OCI-M1 (cell line): Measurements from ENCODE around the gene PEX6.
A peak's percentile ranks its signal among the peaks of the same experiment; 100 is the strongest.

Experiments
- DNase-seq: peaks from one replicate; lab custom pipeline; 2025; lab: John Stamatoyannopoulos, UW

Gene PEX6

DNA sequence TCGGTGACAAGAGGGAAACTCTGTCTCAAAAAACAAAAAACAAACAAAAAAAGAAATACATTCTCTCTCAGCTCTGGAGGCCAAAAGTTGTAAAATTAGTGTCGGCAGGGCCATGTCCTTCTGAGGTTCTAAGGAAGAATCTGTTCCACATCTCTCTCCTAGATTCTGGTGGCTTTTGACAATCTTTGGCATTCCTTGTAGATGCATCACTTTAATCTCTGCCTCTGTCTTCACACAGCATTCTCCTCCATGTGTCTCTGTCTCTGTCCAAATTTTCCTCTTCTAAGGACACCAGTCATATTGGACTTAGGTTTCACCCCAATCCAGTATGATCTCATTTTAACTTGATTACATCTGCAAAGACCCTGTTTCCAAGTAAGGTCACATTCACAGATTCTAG is 14.5 kb upstream of the PEX6 start:
- no peak for DNase-seq

DNA sequence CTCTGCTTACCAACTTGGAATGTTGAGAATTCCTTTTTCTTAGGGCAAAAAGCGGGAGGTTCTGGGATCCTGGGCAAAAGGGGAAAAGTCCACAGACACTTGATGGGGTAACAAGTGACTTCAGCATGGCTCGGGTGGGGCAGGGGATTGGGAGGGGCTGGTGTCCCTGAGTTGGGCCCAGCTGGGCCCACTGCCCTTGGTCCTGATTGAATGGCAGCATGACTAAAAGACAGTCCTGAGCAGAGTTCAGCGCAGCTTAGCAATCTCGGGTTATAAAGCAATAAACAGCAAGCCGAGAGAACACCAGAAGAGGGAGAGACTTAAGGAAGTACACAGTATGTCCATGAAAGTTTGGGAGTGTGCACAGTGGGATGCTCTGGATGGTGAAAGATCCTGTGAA is 10.9 kb upstream of the PEX6 start:
- no peak for DNase-seq

DNA sequence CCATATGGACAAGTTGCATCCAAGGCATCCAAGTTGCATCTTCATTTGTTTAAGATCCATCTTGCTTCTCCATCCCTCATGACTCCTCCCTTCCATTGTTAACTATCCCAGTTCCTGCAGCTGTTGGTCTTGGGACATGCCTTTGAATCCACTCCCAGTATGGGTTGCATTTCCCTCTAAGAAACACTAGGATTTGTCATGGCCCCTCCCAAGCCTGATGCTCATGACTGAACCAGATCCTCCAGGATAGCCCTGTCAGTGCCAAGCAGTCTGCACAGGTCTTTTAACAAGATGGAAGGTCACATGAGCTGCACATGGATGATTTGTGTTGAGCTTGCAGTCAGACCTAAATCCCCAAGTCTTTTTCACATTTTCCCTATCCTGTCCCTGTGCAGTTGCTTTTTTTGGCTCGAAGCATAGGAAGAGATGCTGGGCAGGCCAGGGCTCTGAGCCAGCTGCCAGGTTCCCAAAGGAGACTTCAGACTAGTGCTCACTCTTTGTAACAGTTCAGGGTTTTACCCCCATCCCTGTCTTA is 9.6 kb upstream of the PEX6 start:
- DNase-seq = no peak

DNA sequence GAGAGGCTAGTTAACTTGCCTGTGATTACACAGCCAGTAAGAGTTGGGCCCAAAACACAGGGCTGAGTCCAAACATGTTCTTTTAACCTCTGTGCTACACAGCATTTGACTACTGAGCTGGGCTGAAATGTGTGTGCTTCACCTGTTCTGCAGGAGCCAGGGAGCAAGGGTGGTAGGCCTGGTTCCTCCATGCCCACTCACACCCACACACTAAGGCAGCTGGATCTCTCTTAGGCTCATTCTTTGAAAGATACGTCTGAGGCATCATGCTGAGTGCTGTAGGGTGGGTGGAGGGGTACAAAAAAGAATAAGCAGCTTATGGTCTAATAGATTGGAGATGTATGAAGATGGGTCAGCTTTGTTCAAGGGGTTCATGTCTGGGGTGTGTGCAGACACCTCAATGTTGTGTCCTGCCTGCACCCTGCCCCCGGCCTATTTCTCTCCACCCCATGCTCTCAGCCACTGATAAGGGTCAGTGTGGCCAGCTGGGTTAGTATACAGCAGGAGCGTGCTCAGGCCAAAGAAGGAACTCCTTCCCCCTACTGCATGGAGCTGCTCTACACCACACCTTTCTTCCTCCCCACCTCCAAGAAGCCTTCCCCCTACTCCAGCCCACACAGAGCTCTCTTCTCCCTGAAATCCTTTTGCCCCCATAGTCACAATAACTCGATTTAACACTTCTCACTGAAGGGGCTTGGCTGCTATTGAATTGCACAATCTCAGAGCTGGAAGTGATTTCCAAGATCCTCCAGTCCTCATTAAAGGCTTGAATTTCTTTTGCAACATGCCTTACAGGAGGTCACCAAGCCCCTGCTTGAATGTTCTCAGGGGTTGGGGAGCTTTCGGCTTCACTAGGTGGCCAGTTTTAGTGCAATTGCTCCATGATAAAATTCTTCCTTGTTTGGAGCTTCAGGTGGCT is 8.8 kb upstream of the PEX6 start:
- DNase-seq = peak; percentile 66

DNA sequence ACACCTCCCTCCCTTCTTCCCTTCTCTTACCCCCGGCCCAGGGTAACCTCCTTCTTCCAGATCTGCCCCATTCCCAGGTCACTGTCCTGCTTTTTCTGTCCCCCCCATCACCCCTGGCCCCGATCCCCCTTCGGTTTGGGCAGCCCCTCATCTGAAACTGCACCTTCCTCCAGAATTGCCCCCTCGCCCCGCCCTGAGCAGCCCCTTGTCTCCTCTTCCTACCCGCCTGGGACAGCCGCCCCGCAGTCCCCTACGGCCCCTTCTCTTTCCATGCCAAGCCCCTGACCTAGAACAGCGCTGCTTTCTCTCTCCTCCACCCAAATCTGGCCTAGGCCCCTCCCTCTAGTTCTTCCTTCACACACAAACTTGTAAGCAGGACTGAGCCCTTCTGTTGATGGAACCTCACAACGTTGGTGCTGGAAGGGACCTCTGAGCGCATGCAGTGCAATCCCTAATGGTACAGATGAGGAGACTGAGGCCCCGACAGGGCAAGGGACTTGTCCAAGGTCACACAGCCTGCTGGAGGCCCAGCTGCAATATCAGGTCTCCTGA is 6.0 kb upstream of the PEX6 start:
- peak; percentile 51 for DNase-seq

DNA sequence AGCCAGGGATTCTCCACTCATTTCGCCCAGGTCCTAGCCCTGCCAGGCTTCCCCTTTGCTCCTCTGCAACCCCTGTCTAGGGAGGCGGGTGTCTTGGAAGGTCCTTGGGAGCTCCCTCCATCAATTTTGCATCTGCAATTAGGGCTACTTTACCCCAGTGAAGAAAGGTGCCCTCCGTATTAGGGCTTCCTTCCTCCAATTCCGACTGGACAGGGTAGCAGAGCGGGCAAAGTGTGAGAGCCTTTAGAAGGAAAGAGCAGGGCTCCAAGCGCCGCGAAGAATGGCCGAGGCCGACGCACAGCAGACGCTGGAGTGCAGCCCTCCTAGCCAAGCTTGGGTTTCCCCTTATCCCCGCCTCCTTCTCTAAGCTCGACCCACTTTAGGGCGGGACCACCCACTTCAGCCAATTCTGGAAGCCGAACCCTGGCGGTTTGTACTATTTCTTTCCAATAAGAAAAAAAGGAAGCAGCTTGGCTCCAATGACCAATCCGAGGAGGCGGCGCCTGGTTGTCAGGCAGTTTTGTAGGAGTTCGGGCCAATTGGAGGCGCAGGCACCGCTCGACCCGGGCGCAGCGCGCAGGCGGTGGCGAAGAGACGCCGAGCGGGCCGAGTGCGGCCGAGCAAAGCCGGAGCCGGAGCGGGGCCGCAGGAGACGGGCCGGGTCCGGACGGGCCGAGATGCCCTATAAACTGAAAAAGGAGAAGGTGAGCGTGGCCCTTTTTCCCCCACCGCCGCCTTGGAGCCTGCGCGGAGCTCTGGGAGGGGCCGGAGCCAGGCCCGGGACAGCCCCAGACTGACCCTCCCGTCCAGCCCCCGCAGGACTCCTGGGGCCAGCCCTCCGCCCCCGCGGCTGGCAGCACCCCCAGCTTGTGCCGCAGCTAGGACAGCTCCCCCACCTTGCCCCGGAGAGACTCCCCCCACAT is 5.3 kb upstream of the PEX6 start, which contains the start of gene PPP2R5D:
Gene PPP2R5D (plus strand): TSS at position 570 of the 923 bp plus-strand sequence. CDS start 108 bp downstream, at position 678.
- DNase-seq = peak; percentile 100

DNA sequence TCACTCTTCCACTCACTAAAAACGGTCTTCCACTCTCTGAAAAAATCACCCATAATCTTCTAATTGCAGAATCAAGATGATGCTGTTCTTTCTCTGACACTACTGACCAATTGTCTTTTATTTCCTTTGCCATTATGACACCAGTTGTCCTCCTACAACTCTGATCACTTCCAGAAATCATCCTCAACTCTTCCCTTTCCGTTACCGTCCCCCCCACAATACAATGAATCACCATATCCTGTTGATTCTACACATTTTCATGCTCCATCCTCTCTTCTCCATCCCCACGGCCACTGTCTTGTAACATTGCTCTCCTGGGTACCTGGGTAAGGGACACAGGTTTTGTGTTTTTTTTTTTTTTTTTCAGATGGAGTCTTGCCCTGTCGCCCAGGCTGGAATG is 2.9 kb upstream of the PEX6 start:
- DNase-seq = no peak

DNA sequence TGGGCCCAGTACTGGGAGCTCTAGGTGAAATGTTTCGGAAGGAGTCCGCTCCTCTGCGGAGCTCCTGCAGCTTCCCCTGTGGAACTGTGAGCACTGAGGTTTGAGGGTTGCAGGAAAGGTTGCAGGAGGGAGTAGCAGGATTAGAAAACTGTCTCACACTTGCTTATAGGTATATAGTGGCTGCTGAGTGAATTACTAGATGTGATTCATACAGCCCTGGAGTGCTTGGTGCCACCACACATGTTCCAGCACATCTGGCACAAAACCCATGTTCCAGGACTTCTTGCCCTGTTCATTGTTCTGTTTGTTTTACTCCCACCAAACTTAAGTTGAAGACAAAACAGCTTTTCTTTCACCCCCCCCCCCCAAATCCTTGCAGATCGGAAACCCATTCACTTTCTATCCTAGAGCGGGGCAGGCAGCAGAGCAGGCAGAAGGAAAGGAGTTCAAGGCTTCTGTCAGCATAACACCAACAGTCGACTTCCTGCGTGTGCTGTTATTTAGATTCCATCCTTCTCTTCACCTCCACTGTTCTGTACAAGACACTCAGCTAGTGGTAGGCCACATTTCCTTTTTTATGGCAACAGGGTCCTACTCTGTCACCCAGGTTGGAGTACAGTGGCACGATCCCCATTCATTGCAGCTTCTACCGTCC is 669 bp upstream of the PEX6 start:
- DNase-seq = no peak

DNA sequence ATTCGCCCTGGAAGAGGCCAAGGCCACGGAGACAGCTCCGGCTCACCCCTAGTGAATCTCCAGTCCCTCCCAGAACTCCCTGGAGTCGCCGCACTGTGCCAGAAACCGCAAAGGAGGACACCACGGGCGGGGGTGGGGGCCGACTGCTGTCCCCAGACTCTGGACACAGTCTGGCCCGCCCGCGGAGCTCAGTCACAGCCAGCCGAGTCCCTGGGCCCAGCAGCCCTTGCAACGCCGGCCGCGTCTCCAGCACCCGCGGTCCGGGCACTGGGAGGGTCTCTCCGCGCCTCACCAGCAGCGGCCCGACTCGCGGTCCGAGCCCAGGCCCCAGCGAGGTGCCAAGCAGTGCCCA is 518 bp downstream of the PEX6 start:
- peak; percentile 44 for DNase-seq

DNA sequence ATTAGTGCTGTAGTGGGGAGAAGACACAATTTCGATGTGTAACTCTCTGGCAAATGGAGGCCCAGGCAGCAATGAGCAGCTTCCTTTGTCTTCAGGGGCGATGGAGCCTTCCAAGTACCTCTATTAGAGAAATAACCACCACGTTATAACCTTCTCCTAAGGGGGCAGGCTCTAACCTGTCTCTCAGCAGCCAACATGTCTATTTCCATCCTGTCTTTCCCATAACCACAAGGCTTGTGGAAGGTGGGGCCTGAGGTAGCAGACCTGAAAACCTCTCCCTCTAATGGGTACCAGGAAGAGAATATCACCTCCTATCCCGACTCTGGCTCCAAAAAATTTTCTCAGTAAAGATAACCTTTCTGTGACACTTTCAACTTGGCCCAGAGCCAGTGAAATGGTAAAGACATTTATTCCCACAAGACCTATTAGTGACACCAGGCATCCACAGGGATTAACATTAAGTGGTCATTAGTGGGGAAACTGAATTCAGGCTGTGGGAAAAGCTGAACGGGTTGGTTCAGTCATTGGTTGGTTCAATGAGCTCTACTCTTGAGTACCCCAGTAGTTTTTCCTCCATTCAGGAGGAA is 4.0 kb downstream of the PEX6 start:
- DNase-seq = no peak

DNA sequence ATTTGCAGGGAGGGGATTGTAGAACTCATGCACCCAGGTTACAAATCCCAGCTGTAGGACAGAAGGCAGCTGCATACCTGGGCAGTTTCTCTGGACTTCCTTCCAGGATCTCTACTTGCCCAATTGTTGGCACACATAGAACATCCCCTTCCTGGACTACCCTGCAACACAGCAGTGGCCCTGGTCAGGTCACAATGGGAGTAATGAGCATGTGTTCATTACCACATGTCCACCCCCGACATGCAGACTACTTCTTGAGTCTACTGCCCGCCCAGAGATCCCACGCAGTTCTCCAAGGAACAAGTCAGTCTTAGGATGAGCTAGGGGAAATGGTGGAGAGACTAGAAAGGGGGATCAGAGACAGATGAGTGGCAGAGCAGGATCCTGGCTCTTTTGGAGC is 5.1 kb downstream of the PEX6 start:
- DNase-seq = no peak

DNA sequence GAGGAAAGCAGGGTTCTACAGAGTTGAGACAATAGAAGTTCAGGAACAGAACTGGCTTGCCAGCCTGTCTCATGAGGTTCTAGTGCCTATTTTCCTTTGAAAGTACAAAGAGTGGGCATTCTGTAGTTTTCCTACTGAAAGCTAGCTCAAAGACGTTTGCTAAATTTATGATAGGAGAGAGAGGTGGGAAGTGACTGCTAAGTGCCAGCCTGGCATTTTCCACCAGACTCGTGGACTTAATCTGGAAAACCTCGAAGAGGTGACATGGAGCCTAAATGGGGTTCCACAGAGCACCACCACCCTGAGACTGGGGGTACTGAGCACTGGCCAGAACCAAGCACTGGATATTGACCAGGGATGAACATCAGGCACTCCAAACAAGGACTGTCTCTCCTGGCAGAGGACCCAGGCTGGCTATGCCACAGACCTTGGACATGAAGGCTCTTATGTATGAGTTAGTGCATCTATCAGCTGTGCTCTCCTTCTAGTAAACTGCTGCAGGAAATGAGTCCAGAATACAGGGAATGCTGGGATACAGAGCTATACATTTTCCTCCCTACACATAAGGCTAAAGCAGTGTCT is 7.1 kb downstream of the PEX6 start:
- no peak for DNase-seq

DNA sequence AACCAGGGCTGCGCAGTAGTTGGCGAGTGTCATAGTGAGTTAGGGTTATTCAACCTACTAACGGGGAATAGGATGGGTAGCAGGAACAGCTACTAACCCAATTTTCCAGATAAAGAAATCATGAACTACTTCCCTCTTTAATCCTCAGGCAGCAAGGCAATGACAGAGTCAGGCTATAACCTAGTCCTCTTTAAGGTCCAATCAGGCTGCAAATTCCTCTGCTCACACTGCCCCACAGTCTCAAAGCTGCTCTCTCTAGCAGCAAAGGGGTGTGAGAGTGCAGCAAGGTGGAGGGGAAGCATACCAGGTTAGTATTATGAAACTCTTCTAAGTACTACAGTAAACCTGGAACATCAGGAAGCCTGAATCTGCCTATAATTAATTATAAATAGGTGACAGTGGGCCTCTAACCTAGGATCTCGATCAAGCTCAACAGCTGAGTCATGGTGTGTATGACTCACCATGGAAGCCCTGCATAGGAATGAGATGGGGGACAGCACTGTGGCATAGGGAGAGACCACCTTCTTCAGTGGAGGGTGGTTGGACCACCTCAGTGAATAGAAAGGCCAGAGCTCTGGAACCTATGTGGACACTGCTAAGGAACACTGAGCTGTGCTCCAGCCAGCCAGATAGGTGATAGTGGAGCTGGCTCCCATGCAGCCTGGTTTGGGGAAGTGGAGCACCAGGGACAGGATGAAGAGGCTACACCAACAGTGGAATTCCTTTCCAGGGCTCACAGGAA is 7.9 kb downstream of the PEX6 start:
- peak; percentile 71 for DNase-seq

DNA sequence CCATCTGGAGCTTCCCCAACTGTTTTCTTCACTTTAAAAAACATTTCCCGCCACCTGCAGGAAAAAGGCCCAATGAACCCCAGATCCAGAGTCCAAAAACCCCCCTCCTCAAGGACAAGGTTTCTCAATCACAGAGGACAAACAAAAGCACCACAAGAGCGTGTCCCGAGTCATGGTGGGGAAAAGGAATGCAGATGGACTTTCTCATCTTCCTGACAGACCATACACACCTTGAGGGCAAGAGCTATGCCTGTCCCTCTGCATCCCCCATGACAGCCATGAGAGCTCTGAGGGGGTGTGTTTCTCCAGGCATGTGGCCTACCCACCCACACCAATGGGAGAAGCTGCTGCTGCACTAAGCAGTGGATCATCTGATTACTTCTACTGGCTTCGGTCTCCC is 9.0 kb downstream of the PEX6 start:
- DNase-seq = no peak

DNA sequence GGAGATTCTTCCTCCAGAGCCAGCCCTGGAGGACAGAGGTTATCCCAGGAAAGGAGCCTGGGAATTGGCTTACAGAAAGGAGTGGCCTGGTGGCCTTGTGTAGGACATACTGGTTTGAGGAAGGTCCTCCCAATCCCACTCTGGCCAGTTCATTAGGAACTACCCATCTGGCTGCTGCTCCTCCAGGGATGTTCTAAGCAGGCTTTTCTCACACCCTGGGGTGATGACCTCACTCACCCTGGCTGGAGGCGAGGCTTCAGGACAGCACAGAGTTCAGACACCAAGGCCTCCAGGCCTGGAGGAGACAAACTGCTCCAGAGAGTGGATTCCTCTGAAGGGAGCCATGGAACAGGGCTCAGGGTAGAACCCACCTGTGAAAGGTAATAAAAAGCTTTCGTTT is 9.6 kb downstream of the PEX6 start:
- no peak for DNase-seq

DNA sequence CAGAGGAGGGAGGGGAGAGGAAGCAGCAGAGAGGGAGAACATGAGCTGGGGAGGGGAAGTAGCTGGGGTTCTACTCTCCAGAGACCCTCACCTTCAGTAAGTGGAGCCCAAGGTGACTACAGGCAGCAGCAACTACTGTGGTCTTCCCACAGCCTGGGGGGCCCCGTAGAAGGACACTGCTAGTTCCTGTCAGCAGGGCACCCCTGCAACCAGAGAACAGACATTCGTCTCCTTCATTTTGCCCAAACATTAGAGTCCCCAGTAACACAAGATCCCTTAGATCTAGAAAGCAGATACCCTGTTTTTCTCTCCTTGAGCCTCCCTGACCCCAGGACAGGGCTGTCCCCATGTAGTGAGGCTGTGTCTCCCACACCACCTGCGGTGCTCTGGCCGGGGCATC is 10.2 kb downstream of the PEX6 start:
- DNase-seq = no peak

DNA sequence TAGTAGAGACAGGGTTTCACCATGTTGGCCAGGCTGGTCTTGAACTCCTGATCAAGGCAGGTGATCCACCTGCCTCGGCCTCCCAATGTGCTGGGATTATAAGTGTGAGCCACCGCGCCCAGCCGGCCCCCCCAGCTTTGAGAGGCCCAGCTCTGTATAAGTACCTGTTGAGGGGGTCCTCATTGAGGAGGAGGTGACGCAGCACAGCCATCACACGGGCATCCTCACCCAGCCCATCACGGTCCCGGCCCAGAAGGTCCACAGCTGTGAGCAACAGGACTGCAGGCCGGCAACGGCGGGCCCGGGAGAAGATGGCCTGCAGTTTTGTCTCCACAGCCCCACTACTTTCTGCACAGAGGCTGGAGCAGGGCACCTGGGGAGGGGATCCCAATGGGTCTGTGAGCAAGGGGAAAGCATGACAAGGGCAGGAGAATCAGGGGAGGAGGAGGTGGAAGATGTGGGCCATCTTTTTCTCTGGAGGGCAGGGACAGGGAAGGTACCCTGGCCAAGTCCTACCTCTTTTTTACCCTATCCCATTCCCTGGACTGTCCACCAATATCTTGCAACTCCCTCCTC is 10.8 kb downstream of the PEX6 start:
- no peak for DNase-seq

DNA sequence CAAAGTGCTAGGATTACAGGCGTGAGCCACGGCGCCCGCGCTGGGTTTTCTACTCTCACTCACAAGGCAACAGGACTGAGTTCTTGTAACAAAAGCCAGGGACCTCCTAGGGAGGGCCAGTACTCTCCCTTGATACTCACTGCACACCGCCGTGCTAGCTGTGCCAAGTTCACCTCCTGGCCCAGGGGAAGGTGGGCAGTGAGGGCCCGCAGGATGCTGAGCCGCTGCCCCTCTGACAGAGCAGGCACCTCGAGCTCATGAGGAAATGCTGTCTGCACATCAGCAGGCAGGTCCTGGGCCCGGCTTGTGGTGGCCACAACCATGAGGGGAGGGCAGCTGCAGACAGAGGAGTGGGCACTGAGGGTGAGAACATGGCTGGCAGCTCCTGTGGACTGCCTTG is 11.8 kb downstream of the PEX6 start:
- no peak for DNase-seq

DNA sequence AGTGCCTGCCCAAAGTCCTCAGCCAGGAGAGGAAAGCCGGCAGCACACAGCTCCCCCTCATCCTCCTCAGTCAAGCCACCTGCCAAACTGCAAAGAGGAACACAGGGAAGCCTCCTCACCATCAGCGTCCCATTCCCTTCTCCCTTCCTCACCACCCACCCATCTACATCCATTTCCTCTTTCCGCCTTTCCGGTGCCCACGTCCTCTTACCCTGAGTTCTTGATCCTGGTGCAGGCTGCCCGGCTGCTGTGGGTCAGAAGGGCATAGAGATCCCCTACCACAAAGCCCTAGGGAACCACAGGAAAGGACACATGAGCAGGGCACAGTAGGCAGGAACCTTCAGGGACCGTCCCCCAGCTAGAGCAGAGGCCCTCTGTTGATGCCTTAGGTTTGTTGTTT is 12.4 kb downstream of the PEX6 start:
- no peak for DNase-seq
